Retinal pigment epithelial cell (primary cell): Measurements from ENCODE around the gene ARVCF.
A peak's percentile ranks its signal among the peaks of the same experiment; 100 is the strongest.

Experiments
- DNase-seq: peaks from one replicate; pipeline ENCODE4 v3.0.0-alpha.2; 2010; ENCODE audit warnings: low read depth
- H3K4me3 ChIP-seq: 2 replicates; pipeline ENCODE4 v1.5.1; 2011; ENCODE audit warnings: mild to moderate bottlenecking, low read length, control low read depth, moderate library complexity
- CTCF ChIP-seq: conservative IDR thresholded peaks from 2 replicates; pipeline ENCODE4 v1.5.1; 2011; ENCODE audit warnings: low read depth, low read length, control low read depth, inconsistent platforms

The ARVCF gene

GRCh38 chr22:19987394-19988306 lies 29.0 kb downstream of the ARVCF start:
- DNase-seq = no peak
- no peak for TF ChIP-seq CTCF
- H3K4me3 ChIP-seq = no peak overlapping the region

- peak overlapping the region; percentile 65 for H3K4me3 ChIP-seq
- DNase-seq = peak; percentile 21
- no peak for TF ChIP-seq CTCF
Observed at GRCh38 chr22:19986410-19987341, 29.9 kb downstream of the ARVCF start.

GRCh38 chr22:19986011-19986409 lies 30.6 kb downstream of the ARVCF start:
- peak overlapping the region; percentile 65 for H3K4me3 ChIP-seq
- TF ChIP-seq CTCF = no peak
- no peak for DNase-seq

GRCh38 chr22:19984851-19985811 lies 31.5 kb downstream of the ARVCF start:
- TF ChIP-seq CTCF = no peak
- H3K4me3 ChIP-seq = peak overlapping the region; percentile 65
- no peak for DNase-seq

GRCh38 chr22:19984201-19984753 lies 32.3 kb downstream of the ARVCF start:
- no peak for TF ChIP-seq CTCF
- H3K4me3 ChIP-seq = no peak overlapping the region
- DNase-seq = peak; percentile 30

- DNase-seq = no peak
- no peak for TF ChIP-seq CTCF
- H3K4me3 ChIP-seq = no peak overlapping the region
Observed at GRCh38 chr22:19983741-19984140, 32.9 kb downstream of the ARVCF start.
